HG03280 (cell line): Measurements from ENCODE around the gene MCOLN1.

ENCODE experiments used
- ATAC-seq: cut with Tn5 transposase; IDR thresholded peaks from one replicate; pipeline ENCODE4 v1.9.1; 2021; ENCODE audit warnings: mild to moderate bottlenecking, moderate library complexity; ENCODE audit not compliant: unreplicated experiment

MCOLN1 gene

DNA sequence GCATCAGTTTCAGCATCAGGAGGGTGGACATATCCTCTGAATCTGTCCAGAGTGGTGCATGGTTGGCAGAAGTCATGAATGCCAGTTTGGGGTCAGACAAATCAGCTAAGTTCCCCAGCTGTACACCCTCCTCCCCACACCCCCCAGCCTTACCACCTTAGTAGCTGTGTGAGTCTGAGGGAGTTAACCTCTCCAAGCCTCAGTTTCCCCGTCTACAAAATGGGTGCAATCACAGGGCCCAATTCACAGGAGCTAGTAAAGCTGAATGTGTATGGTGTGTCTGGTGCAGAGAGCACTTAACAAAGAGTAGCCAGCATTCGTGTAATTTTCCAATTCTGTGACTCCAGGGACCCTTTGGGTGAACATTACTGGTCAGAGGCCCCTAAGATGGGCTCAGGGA is 19.9 kb upstream of the MCOLN1 start:
- no peak for ATAC-seq

DNA sequence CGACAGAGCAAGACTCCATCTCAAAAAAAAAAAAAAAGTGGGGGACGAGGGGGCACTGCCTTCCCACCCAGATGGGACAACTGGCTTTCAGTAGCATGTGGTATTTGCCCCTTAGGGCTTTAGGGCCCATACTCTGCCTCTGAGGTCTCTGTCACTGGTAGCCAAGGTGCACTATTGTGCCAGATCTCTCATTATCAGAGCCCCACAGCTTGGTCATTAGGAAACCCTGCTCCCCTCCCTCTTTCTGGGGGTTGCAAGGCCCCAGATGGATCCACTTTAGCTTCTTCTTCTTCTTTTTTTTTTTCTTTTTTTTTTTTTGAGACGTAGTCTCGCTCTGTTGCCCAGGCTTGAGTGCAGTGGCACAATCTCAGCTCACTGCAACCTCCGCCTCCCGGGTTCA is 17.7 kb upstream of the MCOLN1 start:
- no peak for ATAC-seq

DNA sequence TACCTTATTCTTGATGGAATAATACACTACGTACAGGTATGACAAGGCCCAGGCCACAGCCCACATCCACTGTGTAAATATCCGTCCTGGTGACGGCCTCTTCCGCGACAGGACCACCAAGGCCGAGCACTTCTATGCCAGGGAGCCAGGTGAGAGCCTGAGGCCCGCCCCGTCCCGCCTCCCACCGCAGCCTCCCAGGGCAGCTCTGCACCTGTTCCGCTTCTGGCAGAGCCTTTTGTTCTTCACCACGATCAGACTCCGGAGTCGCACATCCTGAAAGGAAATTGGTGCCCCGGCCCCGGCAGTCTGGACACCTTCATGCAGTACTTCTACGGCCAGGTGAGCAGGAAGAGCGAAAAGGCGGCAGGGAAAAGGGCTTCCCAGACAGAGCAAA is 17.1 kb upstream of the MCOLN1 start:
- no peak for ATAC-seq

DNA sequence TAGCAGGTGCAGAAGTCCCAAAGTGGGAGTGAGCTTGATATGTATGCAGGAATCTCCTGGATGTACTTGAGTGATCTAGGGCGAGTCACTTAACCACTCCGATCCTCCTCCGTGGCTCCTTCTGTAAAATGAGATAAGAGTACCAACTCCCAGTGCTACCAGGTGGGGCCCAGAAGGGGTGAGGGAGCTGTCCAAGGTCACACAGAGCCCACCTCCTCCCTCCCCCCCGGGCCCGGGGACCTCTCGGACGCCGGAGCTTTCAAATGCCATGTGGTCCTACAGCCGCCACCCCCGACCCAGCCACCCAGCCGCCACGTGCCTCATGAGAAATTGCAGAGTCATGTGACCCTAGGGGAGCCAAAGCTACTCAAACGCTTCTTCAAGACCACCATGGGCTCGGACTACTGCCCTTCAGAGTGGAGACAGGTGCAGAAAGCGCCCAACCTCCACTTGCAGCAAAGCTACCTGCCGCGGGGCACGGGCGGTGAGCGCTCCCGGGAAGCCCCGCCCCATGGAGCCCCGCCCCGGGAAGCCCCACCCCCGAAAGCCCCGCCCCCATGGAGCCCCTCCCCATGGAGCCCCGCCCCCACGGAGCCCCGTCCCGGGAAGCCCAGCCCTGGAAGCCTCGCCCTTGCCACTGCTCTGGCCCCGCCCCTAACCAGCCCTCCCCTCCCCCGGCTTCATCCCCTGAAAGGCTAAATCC is 16.6 kb upstream of the MCOLN1 start:
- ATAC-seq, result no peak

DNA sequence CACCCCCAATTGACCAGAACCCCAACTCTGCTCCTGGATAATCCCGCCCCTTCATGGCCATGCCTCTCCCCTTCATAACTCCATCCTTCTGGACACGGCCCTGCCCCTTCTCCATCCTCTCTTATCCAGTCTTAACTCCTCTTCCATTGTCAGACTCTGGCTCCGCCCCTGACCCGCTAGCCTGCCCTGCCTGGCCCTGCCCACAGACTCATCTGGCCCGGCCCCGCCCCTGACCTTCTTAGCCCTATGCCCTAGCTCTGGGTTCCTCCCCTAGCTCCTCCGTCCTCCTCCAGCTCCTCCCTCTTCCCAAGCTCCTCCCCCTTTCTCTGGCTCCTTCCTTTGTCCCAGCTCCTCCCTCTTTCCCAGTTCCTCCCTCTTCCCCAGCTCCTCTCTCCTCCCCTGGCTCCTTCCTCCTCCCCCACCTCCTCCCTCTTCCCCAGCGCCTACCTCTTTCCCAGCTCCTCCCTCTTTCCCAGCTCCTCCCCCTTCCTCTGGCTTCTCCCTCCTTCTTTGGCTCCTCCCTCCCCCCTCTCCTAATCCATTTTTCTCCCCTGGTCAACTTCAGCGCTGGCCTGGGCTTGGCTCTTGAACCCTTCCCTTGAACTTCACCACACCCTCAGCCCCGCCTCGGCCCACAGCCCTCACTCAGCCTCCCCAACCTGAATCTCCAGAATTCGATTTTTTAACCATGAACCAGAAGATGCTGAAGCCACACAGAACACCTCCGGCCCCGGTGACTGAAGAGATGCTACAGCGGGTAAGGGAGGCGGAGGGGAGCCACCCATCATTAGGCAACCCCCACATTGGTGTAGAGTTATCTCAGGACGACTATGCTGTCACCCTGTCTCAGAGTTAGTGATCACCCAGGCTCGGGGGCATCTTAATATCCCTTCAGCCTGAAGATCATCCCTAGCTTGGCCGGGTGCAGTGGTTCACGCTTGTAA is 15.8 kb upstream of the MCOLN1 start:
- no peak for ATAC-seq

DNA sequence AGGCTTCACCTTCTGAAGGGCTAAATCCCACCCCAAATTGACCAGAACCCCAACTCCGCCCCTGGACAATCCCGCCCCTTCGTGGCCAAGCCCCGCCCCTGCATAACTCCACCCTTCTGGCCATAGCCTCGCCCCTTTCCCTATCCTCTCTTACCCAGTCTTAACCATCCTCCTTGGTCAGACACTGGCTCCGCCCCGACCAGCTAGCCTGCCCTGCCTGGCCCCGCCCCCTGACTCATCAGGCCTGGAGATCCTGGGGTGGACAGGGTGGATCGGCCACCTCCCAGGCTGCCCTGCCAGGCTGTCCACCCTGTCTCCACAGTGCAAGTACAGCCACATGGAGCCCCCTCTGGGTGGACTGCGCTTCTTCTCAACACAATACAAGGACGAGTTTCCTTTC is 14.5 kb upstream of the MCOLN1 start:
- ATAC-seq, result no peak

DNA sequence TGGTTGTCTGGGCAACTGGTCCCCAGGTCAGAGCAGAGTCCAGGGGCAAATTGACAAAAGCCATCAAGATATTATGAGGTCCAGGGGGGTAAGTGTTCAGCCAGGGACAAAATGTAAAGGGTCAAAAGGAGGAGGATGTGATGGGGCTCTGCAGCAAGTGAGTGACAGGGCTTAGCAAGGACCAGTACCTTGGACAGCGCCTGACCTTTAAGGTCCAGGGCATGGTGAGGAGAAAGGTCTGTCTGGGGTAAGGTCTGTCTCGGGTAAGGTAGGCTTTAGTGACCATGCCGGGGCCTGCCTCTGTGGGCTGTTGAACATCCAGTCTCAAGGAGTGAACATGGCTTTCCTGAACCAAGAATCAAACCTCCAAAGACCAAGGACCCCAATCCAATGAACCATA is 12.8 kb upstream of the MCOLN1 start:
- ATAC-seq, result no peak

DNA sequence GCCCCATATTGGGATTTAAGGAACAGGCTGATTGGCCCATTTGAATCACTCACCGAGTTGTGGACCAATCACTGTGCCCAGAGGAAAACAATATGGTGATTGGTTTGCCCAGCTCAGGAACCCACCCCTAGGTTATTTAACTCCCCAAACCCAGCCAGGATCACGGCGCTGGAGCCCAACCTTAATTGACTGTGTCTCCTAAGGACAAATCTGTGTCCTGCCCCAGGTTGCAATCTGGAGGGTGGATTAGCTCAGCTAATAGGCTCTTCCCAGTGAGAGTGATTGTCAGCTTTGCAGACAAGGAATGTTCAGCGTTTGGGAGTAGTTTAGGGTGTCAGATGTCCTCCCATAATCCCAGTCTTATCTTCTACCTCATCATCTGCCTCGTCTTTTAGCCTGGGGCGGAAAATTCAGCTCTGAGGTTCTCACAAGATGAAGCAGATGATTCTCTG is 10.0 kb upstream of the MCOLN1 start:
- no peak for ATAC-seq

DNA sequence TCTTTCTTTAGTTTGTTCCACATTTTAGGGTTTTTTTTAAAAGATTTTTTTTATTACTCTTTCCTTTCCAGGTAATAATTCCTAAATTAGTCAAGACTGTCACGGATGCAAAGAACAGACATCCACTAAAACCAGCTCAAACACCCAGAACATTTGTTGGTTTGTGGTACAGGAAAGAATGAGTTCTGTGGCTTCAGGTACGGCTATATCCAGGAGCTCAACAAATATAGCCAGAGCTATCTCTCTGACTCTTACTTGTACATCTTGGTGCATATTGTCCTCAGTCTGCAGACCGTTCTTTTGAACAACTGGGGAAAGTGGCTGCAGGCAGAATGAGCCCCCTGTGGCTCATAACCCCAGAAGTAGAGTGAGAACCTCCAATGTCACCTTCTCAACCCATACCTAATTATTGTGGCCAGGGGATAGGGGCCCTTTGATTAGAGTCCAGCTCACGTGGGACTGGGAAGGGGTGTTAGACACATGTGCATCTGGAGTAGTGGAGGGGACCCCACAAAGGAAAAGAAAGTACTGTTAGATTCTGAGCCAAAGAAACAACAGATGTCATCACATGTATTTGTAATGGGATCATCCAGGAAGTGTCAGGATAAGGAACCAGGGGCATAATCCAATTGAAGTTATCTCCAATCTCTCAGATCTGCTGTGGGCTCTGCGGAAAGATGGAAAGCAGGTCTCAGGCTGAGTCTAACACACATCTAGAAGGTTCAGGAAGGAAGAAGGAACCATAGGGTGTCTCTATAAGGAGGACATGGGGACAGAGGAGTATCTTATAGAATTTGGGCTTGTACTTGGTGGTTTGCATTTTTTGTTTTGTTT is 8.4 kb upstream of the MCOLN1 start:
- ATAC-seq, result no peak

DNA sequence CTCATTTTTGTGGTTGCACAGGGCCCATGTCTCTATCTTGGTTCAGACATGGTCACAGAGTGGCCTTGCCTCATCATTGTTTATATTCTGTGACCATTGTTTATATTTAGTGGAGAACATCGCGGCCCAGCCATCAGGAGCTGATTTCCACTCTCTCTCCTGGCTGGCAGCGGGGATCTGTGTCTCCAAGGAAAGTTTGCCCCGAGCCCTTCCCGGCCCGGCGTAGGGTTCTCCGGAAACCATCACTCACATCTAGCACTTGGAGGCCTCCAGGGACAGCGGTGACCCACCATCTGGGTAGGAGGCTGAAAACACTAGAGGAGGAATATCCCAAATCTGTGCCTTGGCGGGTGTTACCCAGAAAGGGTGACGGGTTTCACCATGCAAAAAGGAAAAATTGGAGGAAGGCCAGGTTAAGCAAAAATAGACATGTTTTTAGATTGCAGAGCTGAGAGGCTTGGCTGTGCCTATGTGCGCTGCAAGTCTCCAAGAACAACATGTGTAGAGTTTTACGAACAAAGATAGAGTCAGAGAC is 7.2 kb upstream of the MCOLN1 start:
- no peak for ATAC-seq

DNA sequence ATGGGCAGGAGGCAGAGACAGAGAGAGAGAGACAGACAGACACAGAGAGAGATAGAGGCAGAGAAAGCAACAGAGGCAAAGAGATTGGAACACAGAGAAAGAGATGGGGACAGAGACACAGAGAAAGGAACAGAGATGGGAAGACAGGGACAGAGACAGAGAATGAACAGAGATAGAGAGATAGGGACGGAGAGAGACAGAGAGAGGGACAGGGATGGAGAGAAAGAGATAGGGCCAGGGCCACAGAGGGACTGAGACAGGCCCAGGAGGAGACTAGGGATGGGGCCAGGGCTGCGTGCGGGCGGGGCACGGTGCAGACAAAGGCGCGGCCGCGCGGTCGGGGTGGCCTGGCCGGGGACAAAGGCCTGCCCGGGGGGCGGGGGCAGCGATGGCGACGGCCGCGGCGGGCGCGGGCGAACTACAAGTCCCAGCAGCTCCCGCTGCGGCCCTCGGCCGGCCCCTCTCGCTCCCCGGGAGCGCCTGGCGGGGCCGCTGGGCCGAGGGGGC is 6.7 kb upstream of the MCOLN1 start, which contains the start of gene ZNF358:
Gene ZNF358, plus strand, starts transcription at position 459 of the 507 bp plus-strand sequence. CDS start 3,140 bp downstream, outside the sequence.
- no peak for ATAC-seq

DNA sequence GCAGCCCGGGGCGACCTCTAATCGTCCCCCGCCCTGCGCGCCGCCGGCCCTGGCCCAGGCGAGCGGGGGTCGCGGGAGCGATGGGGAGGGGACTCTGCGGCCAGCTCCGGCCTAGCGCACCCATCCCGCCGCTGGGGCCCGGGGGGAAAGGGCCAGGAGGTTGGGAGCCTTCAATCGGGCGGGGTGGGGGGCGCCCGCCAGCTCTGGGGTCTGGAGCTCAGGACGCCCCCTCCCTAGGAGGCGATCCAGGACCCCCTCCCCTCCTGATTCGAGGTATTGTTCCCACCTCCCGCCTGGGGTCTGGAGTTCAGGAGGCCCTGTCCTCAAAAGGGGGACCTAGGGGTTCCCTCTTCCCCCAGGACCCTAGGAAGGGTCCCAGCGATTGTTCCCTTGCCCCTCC is 6.1 kb upstream of the MCOLN1 start:
- ATAC-seq, result no peak

DNA sequence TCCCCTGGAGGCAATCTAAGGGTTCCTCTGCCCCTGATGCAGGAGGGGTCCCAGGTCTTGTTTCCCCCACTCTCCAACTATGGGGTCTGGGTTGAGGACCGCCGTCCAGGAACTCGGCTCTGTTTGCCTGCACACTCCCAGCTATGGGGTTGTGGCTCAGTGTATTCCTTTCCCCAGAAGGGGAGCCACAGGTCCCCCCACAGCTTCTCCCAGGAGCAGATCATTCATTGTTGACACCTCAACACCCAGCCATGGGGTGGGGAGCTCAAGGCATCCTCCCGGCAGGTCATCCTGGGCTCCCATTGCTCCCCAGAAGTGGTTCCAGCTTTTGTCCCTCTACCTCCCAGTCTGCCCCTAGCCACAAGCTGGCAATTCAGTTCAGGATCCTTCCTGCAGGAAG is 5.5 kb upstream of the MCOLN1 start:
- no peak for ATAC-seq

DNA sequence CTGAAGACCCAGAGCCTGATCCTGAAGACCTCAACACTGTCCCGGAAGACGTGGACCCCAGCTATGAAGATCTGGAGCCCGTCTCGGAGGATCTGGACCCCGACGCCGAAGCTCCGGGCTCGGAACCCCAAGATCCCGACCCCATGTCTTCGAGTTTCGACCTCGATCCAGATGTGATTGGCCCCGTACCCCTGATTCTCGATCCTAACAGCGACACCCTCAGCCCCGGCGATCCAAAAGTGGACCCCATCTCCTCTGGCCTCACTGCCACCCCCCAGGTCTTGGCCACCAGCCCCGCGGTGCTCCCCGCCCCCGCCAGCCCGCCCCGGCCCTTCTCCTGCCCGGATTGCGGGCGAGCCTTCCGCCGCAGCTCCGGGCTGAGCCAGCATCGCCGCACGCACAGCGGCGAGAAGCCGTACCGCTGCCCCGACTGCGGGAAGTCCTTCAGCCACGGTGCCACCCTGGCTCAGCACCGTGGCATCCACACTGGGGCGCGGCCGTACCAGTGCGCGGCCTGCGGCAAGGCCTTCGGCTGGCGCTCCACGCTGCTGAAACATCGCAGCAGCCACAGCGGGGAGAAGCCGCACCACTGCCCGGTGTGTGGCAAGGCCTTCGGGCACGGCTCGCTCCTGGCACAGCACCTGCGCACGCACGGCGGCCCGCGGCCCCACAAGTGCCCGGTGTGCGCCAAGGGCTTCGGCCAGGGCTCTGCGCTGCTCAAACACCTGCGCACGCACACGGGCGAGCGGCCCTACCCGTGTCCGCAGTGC is 2.9 kb upstream of the MCOLN1 start:
- ATAC-seq, result no peak

DNA sequence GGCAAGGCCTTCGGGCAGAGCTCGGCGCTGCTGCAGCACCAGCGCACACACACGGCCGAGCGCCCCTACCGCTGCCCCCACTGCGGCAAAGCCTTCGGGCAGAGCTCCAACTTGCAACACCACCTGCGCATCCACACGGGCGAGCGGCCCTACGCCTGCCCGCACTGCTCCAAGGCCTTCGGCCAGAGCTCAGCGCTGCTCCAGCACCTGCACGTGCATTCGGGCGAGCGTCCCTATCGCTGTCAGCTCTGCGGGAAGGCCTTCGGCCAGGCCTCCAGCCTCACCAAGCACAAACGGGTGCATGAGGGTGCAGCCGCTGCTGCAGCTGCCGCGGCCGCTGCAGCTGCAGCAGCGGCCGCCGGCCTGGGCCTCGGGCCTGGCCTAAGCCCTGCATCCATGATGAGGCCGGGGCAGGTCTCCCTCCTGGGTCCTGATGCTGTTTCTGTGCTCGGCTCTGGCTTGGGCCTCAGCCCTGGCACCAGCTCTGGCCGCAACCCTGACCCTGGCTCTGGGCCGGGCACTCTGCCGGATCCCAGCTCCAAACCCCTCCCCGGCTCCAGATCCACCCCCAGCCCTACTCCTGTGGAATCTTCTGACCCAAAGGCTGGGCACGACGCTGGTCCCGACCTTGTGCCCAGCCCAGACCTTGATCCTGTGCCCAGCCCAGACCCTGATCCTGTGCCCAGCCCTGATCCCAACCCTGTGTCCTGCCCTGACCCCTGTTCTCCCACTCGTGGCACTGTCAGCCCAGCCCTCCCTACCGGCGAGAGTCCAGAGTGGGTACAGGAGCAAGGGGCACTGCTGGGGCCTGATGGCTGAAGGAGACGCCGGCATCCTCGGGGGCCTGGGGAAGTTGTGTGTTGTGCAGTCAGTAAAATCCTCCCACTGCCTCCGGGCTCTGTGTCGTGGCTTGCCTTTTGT is 2.0 kb upstream of the MCOLN1 start:
- no peak for ATAC-seq

DNA sequence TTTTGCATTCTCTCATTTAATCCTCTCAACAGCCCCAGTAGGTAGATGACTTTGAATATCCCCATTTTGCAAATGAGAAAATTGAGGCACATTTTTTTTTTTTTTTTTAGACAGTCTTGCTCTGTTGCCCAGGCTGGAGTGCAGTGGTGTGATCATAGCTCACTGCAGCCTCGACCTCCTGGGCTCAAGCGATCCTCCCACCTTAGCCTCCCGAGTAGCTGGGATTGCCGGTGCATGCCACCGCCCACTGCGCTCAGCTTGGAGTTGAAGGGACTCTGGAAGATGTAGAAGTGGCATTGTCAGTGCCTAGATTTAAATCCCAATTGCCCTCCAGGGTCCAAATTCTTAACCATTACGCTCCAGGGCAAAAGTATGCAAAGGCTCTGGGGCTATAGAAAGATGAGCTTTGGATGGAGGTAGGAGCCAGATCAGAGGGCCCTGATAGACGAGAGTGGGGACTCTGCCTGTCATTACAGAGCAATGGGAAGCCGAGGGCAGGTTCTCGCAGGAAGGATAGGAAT is 813 bp upstream of the MCOLN1 start:
- ATAC-seq, result no peak

DNA sequence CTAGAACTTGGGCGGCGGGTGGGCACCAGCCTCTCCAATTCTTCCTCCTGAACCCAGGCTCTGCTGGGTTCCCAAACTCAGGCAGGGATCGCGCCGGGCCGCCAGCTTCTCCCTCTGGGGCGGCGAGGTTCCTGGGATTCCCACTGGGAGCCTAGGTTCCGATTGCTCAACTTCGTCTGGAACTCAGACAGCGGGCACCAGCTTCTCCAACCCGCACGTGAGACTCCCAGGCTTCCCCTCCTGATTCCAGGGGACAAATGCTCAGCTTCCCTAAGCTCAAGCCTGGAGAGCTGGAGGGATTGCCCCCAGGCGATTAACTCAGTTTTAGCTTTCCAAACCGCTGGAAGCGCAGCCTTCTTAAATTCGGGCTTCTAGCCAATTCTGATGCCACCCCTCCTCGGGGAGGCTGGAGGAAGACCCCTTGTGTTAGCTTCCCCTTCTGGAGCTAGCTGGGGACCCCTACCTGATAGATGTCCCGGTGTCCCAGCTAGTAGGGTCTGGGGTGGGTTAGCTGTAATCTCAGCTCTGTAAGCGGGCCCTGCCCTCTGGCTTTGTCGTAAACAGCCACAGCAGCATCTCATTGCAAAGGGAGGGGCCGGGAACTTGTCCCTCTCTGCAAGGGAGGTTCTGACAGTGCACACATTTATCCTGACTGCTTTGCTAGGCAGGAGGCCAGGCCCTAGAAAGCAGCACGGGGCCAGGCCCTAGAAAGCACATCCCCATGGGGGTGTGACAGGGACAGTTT is 671 bp downstream of the MCOLN1 start:
- ATAC-seq, result peak; percentile 7

DNA sequence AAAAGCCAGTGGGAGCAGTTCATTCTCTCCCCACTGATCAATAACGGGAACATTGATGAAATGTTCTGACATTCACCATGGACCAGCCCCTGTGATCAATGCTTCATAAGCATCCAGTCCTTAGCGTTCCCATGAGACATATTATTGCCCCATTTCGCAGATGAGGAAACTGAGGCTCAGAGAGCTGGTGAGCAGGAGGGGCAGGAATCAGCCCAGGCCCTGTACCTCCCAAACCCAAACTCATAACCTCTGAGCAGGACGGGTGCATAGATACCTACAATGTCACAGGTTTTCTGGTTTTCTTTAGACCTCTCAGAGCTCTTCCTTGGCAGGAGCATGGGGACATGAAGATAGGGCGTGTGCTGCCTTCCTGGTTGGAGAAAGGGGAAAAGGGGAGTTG is 2.1 kb downstream of the MCOLN1 start:
- no peak for ATAC-seq
